ENCODE data around the gene TRUB1.

Gene TRUB1

GRCh38 chr10:114990991-114991390 lies 53.0 kb downstream of the TRUB1 start:
- no peak overlapping the region for H3K4me3 ChIP-seq (ENCODE audit: low read depth, low read length)
- DNase-seq (ENCODE audit: low read depth): no peak

DNA sequence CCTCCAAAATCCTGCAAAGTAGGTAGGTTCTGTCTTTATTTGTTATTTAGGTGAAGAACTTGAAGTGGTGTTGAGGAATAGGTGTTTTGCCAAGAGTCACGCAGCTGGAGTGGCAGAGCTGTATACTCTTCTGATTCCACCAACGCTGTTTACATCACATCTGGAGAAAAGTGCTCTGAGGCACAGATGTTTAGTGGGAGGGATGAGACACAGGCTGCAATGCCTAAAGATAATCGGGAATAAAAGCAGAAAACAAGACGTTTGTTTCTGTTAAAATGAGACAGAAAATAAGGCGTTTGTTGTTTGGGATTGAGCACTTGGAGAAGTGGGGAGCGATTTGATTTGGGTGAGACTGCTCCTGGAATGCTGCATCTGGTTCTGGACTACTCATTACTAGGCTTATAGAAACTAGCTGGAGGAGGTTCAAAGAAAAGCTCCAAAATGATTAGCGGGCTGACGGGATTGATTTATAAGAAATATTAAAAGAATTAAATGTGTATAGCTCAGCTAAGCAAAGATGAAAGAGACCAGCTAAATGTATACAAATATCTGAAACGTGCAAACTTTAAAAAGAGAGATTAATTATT lies 54.3 kb downstream of the TRUB1 start:
- TF ChIP-seq CTCF (conservative IDR thresholded peaks at IDR 0.05; ENCODE audit: low read depth, low read length): no peak
- no peak for DNase-seq (ENCODE audit: low read depth)

More at GRCh38 chr10:114990991-114991390, 53.0 kb downstream of the TRUB1 start:
- TF ChIP-seq CTCF (conservative IDR thresholded peaks at IDR 0.05; ENCODE audit: low read depth, low read length): no peak

DNA sequence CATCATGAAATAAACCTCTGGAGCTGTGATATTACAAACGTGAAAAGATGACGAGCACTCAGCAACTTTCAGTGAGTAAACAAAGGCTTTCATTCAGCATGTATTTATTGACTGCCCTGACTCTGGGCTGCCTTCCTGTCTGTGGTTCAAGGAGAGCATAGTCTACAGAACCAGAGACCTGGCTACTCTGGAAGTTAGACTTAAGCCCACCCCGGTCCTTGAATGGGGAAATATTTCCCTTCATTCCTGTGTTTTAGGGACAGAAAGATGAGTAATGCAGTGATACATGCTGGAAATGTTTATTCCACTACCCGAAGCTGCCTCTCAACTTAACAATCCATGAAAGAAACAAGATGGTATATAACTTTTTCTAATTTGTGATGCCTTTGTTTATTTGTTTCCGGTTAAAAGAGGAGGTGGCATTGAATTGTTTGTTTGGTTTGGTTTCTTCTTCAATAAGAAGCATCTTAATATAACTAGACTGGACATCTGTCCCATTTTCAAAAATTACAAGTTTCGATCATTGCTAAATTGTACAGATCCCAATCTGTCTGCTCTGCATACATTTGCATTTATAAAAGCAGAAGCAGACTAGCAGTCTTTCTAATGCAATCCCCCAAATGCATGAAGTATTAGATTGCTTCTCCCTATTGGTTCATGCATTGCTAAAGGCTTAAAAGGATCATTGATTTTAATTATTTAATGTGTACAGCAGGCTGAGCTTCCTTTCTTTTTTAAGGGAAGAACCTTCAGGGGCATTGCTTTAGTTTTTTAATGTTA lies 57.7 kb downstream of the TRUB1 start:
- H3K4me3 ChIP-seq (ENCODE audit: low read depth, low read length): no peak overlapping the region
- DNase-seq (ENCODE audit: low read depth): peak; percentile 44
- TF ChIP-seq CTCF (conservative IDR thresholded peaks at IDR 0.05; ENCODE audit: low read depth, low read length): no peak

More for the DNA sequence above, 54.3 kb downstream of the TRUB1 start:
- no peak overlapping the region for H3K4me3 ChIP-seq (ENCODE audit: low read depth, low read length)

DNA sequence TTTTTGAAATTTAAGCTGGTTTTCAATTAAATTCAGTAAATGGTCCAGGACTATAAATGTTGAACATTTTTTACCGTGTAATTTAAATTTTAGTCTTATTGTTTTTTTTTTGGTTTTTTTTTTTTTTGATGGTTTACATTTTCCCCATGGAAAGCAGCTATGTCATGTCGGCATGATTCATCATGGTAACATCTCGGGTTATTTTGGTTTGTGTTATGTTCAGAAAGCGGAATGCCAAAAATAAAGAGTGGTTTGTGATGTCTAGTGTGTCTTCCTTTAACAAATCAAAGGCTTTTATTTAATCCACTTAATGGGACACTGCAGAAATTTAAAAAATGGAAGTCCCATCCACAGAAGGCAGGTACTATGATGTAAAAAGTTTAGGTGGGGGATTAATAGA lies 58.5 kb downstream of the TRUB1 start:
- peak; percentile 81 for DNase-seq (ENCODE audit: low read depth)
- no peak for TF ChIP-seq CTCF (conservative IDR thresholded peaks at IDR 0.05; ENCODE audit: low read depth, low read length)

DNA sequence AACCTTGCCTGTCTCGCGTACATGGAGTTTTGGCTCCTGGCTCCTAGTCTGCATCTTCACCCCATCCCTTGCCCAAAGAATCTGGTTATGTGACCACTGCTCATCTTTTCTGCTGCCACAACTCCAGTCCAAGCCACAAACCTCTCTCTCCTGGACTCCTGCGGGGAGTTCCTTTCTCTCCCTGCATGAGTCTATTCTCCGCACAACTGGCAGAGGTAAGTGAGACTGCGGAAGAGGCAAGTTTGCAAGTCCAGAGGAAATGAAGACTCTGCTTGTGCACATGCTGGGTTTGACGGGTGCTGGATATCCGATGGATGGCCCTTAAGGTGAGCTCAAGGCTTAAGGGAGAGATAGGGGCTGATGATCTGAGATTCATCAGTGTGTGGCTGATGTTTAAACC lies 61.0 kb downstream of the TRUB1 start:
- H3K4me3 ChIP-seq (ENCODE audit: low read depth, low read length): no peak overlapping the region
- TF ChIP-seq CTCF (conservative IDR thresholded peaks at IDR 0.05; ENCODE audit: low read depth, low read length): no peak
- DNase-seq (ENCODE audit: low read depth): no peak

More for the DNA sequence above, 58.5 kb downstream of the TRUB1 start:
- no peak overlapping the region for H3K4me3 ChIP-seq (ENCODE audit: low read depth, low read length)

DNA sequence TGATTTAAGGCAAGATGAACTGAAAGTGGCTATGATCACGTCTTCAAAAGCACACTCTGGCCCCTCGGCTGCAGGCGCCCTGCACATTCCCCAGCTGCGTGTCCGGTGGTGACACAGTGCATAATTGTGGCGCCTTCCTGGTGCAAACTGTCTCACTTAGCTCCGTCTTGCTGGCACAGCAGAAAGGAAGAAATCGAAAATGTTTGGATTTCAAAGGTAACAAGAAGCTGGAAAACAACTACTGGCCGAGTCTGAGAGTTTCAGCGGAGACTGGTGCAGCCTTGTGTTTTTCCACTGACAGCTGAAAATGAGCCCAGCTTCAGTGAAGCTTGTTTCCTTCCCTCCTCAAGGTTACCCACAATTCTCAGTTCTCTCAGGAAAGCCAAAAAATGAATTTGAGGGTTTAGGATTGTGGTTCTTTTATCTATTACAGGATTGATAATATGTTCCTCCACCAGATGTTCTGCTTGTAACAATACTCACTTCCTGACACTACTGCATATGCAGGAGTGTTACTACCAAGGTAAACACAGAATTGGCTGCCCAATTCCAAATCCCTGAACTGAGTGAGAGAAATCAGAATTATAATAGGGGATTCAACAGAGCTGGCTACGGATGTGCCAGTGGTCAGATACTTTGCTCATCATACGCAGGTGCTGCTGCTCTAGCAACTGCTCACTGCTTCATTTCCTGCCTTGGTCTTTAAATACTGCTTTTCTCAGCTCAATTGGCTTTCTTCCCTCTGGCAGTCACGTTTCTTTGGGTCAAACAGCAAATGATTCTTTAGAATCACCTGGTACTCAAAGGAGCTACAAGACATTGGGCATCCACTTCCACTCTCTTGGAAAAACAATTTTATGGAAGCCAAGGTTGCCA lies 63.7 kb downstream of the TRUB1 start:
- peak overlapping the region; percentile 46 for H3K4me3 ChIP-seq (ENCODE audit: low read depth, low read length)
- peak; percentile 46 for DNase-seq (ENCODE audit: low read depth)
- no peak for TF ChIP-seq CTCF (conservative IDR thresholded peaks at IDR 0.05; ENCODE audit: low read depth, low read length)
